DOHH2 (cell line): ENCODE results near the gene WWOX.

Experiments used
- H3F3A ChIP-seq: fragments of 200-600 bp; sonication (generic), shearing (Covaris generic); 2 replicates; pipeline ENCODE4 v1.6.0; 2016; ENCODE audit warnings: antibody characterized with exemption, mild to moderate bottlenecking; ENCODE audit not compliant: control insufficient read depth, insufficient read depth
- H3K27ac ChIP-seq: fragments of 200-600 bp; sonication (generic); 2 replicates; pipeline ENCODE4 v1.5.1; 2014; ENCODE audit warnings: low read depth, mild to moderate bottlenecking, low read length, moderate library complexity
- H3K27me3 ChIP-seq: fragments of 200-600 bp; sonication (generic); 2 replicates; pipeline ENCODE4 v1.6.1; 2014; ENCODE audit warnings: mild to moderate bottlenecking, low read length, mixed read lengths; ENCODE audit not compliant: control insufficient read depth
- H3K36me3 ChIP-seq: fragments of 200-600 bp; sonication (generic); 2 replicates; pipeline ENCODE4 v1.6.1; 2014; ENCODE audit warnings: mild to moderate bottlenecking, low read length, moderate library complexity, mixed read lengths; ENCODE audit not compliant: control insufficient read depth
- H3K4me1 ChIP-seq: fragments of 200-600 bp; sonication (generic); 2 replicates; pipeline ENCODE4 v1.6.1; 2014; ENCODE audit warnings: mild to moderate bottlenecking, low read length, mixed read lengths; ENCODE audit not compliant: control insufficient read depth
- H3K4me2 ChIP-seq: fragments of 200-600 bp; sonication (generic); 2 replicates; pipeline ENCODE4 v1.6.0; 2014; ENCODE audit warnings: mild to moderate bottlenecking, low read length, moderate library complexity
- H3K4me3 ChIP-seq: fragments of 200-600 bp; sonication (generic); 2 replicates; pipeline ENCODE4 v1.5.1; 2014; ENCODE audit warnings: mild to moderate bottlenecking, low read length, mixed read lengths
- H3K79me2 ChIP-seq: fragments of 200-600 bp; sonication (generic); 2 replicates; pipeline ENCODE4 v1.6.1; 2014; ENCODE audit warnings: mild to moderate bottlenecking, low read length, mixed read lengths; ENCODE audit not compliant: control insufficient read depth
- H3K9me2 ChIP-seq: fragments of 200-600 bp; sonication (generic); replicated peaks from 2 replicates; pipeline ENCODE4 v1.6.1; 2014; ENCODE audit warnings: mild to moderate bottlenecking, low read length, mixed read lengths; ENCODE audit not compliant: control insufficient read depth
- H3K9me3 ChIP-seq: fragments of 200-600 bp; sonication (generic); 2 replicates; pipeline ENCODE4 v1.6.1; 2014; ENCODE audit warnings: antibody characterized with exemption, low read length, mixed read lengths; ENCODE audit not compliant: control insufficient read depth, insufficient read depth
- H4K20me1 ChIP-seq: fragments of 200-600 bp; sonication (generic); 2 replicates; pipeline ENCODE4 v1.6.0; 2014; ENCODE audit warnings: low read depth, mild to moderate bottlenecking, antibody characterized with exemption, low read length, moderate library complexity; ENCODE audit not compliant: control insufficient read depth, insufficient read depth
- EZH2phosphoT487 ChIP-seq: fragments of 200-600 bp; sonication (generic); IDR thresholded peaks from 2 replicates; pipeline ENCODE4 v1.6.1; 2017; ENCODE audit warnings: borderline replicate concordance, mild to moderate bottlenecking, antibody characterized with exemption, low read length, moderate library complexity, mixed read lengths
- TF ChIP-seq, protein P1 (sequence below): fragments of 200-600 bp; sonication (generic); IDR thresholded peaks from one replicate; pipeline ENCODE4 v1.5.1; 2014; ENCODE audit warnings: antibody characterized with exemption, mild to moderate bottlenecking, low read depth, low read length; ENCODE audit not compliant: poor library complexity, severe bottlenecking

Gene WWOX

DNA sequence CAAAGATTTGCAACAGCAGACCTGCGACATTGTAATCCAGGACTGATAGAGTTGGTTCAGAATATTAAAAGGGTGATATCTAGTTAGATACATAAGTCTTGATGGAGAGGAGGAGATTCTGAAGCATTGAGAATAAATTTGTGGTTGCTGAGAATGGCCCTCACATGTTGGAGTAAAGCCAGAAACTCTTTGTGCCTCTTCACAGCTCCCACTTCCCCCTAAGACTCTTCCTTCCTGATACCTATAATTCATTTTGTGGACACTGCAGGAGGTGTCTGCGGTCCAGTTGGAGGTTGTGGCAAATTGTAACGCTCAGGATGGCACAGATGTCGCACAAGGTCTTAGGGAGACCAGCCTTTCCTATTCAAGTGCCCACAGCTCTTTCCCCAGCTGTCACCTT is 17.5 kb downstream of the WWOX start:
- Histone ChIP-seq H3K27me3 (no peaks in the 10 kb centered on the region), H3F3A (peaks cover 5% of the 10 kb centered on the region; the same call in 1 of the 2 replicates), H3K4me2 (no peak overlapping the region), H3K9me3 (no peaks in the 10 kb centered on the region), H3K79me2 (no peaks in the 10 kb centered on the region), H3K4me3 (no peak overlapping the region), H3K36me3 (peaks cover 65% of the 10 kb centered on the region), H3K9me2 (no peaks in the 10 kb centered on the region), H3K4me1 (no peaks in the 10 kb centered on the region), H3K27ac (no peak overlapping the region), H4K20me1 (no peaks in the 10 kb centered on the region)
- TF ChIP-seq, protein P1, sequence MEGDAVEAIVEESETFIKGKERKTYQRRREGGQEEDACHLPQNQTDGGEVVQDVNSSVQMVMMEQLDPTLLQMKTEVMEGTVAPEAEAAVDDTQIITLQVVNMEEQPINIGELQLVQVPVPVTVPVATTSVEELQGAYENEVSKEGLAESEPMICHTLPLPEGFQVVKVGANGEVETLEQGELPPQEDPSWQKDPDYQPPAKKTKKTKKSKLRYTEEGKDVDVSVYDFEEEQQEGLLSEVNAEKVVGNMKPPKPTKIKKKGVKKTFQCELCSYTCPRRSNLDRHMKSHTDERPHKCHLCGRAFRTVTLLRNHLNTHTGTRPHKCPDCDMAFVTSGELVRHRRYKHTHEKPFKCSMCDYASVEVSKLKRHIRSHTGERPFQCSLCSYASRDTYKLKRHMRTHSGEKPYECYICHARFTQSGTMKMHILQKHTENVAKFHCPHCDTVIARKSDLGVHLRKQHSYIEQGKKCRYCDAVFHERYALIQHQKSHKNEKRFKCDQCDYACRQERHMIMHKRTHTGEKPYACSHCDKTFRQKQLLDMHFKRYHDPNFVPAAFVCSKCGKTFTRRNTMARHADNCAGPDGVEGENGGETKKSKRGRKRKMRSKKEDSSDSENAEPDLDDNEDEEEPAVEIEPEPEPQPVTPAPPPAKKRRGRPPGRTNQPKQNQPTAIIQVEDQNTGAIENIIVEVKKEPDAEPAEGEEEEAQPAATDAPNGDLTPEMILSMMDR = no peak
- TF ChIP-seq EZH2phosphoT487 = no peak

DNA sequence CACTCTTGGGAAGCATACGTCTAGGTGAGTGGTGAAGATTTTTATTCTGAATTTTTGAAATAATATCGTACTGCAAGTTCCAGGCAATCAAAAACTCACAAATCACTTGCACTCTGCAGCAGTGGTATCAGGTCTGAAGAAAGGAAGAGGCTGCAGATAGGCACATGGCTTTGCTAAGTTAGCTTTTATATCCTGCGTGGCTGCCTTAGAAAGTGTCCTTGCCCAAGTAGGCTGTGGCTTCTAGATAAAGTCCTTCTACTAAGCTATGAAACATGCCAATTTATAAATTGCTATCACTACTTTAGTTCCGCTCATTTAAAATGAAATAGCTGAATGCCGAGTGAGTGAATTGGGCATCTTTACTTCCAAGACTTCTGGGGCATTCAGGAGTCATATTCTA is 17.9 kb downstream of the WWOX start:
- H3K9me3 ChIP-seq = no peaks in the 10 kb centered on the region
- H3K4me3 ChIP-seq = no peak overlapping the region
- no peaks in the 10 kb centered on the region for H3K9me2 ChIP-seq
- H3K79me2 ChIP-seq = no peaks in the 10 kb centered on the region
- H3F3A ChIP-seq = peaks cover 5% of the 10 kb centered on the region; the same call in 1 of the 2 replicates
- no peaks in the 10 kb centered on the region for H4K20me1 ChIP-seq
- peaks cover 63% of the 10 kb centered on the region for H3K36me3 ChIP-seq
- H3K27ac ChIP-seq = no peak overlapping the region
- no peaks in the 10 kb centered on the region for H3K4me1 ChIP-seq
- H3K4me2 ChIP-seq = no peak overlapping the region
- TF ChIP-seq EZH2phosphoT487 = no peak
- TF ChIP-seq, protein P1 = no peak
- H3K27me3 ChIP-seq = no peaks in the 10 kb centered on the region

DNA sequence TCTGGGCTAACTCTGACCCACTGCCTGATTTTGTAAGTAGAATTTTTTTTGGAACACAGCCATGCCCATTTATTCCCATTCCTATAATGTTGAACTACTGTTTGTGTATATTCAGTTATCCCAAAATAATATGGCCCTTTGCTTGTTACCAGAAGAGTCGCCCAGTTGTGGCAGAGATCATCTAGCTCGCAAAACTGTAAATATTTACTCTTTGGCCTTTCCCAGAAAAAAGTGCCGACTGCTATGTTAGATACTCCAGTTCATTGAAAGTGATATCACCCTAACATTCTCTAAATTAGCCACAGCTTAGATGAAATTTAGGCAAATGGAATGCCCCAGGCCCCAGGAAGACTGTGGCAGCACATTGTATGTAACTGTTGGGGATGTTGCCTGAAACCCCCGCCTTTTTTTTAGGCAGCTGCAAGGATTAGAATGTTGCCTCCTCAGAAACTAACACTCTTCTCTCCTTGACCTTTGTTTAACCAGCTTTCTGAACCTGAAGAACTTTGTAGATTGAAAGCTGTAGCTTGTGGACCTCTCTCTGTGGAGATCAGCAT is 19.1 kb downstream of the WWOX start:
- Histone ChIP-seq H3K9me2 (no peaks in the 10 kb centered on the region), H3K4me1 (no peaks in the 10 kb centered on the region), H3K79me2 (no peaks in the 10 kb centered on the region), H4K20me1 (no peaks in the 10 kb centered on the region), H3K4me3 (no peak overlapping the region), H3K27ac (no peak overlapping the region), H3K36me3 (peaks cover 57% of the 10 kb centered on the region), H3K4me2 (no peak overlapping the region), H3F3A (peaks cover 5% of the 10 kb centered on the region; the same call in 1 of the 2 replicates), H3K27me3 (no peaks in the 10 kb centered on the region), H3K9me3 (no peaks in the 10 kb centered on the region)
- no peak for TF ChIP-seq EZH2phosphoT487
- TF ChIP-seq, protein P1 = no peak
